ENCODE measurements around the gene SORCS2. TPM values are rescaled to one million over a fixed set of nuclear protein-coding genes. Genes with fewer than 3 reads are reported as not detected.

Gene SORCS2
- total RNA-seq, 1 donor from 2014 or later, result 7.1 TPM

- Mint-ChIP-seq H3K27ac (no peak overlapping the region), H3K36me3 (no peaks in the 10 kb centered on the region), H3K27me3 (ENCODE audit: low read depth) (peaks cover 21% of the 10 kb centered on the region), H3K9me3 (peaks cover 10% of the 10 kb centered on the region), H3K4me3 (no peak overlapping the region), H3K4me1 (peaks cover 3% of the 10 kb centered on the region)
- no peak for DNase-seq (ENCODE audit: low spot score in 2 of 2, unreplicated experiment in 2 of 2)
- TF ChIP-seq CTCF (IDR thresholded peaks at IDR 0.05; ENCODE audit: unreplicated experiment), result no peak
Measured at GRCh38 chr4:7640136-7640535, 447.8 kb downstream of the SORCS2 start.

- H3K4me3 Mint-ChIP-seq, result no peak overlapping the region
- no peak overlapping the region for H3K27ac Mint-ChIP-seq
- TF ChIP-seq CTCF (IDR thresholded peaks at IDR 0.05; ENCODE audit: unreplicated experiment), result no peak
- peaks cover 12% of the 10 kb centered on the region for H3K27me3 Mint-ChIP-seq (ENCODE audit: low read depth)
- DNase-seq (ENCODE audit: low spot score in 2 of 2, unreplicated experiment in 2 of 2), result no peak
- peaks cover 10% of the 10 kb centered on the region for H3K9me3 Mint-ChIP-seq
- peaks cover 3% of the 10 kb centered on the region for H3K4me1 Mint-ChIP-seq
- no peaks in the 10 kb centered on the region for H3K36me3 Mint-ChIP-seq
Measured at GRCh38 chr4:7641712-7642111, 449.4 kb downstream of the SORCS2 start.

DNA sequence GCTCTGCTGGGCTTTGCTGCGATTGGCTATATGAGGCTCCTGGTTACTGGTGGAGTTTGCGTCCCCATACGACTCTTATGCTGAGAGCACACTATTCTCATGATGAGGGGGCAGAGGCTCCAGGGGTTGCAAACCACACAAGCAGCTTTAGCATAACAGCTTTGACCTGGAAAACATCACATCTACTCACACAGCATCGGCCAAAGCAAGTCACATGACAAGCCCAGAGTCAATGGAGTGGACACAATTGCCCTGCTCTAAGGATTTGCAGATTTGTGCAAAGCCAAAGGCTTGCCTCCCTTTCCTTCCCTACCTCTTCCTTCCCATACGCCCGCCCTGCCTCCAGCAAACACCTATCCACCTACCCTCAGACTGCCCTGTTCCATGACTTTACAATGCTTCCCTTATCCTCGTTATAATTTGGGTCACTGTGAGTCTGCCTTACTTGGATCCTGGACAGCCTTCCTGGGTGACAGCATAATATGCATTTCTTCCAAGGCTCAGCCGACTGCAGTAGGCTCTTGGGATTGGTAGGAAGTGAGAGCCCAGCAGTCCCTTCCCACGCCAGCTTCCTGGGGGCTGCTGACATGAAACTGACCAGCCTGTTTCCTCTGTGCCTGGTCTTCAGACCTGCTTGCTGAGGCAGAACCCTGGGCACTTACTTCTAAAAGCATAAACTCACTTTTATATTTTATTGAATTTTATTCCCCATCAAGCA lies 450.6 kb downstream of the SORCS2 start:
- no peak overlapping the region for H3K4me3 Mint-ChIP-seq
- no peaks in the 10 kb centered on the region for H3K36me3 Mint-ChIP-seq
- no peak for TF ChIP-seq CTCF (IDR thresholded peaks at IDR 0.05; ENCODE audit: unreplicated experiment)

GRCh38 chr4:7645158-7645557 lies 452.8 kb downstream of the SORCS2 start:
- TF ChIP-seq CTCF (IDR thresholded peaks at IDR 0.05; ENCODE audit: unreplicated experiment), result no peak
- H3K27me3 Mint-ChIP-seq (ENCODE audit: low read depth), result peaks cover 10% of the 10 kb centered on the region
- H3K27ac Mint-ChIP-seq, result no peak overlapping the region
- H3K9me3 Mint-ChIP-seq, result peaks cover 10% of the 10 kb centered on the region
- H3K36me3 Mint-ChIP-seq, result no peaks in the 10 kb centered on the region
- peaks cover 3% of the 10 kb centered on the region for H3K4me1 Mint-ChIP-seq
- H3K4me3 Mint-ChIP-seq, result no peak overlapping the region
- no peak for DNase-seq (ENCODE audit: low spot score in 2 of 2, unreplicated experiment in 2 of 2)

More for the DNA sequence above, 450.6 kb downstream of the SORCS2 start:
- Mint-ChIP-seq H3K27me3 (ENCODE audit: low read depth) (peaks cover 10% of the 10 kb centered on the region), H3K9me3 (peaks cover 10% of the 10 kb centered on the region), H3K27ac (no peak overlapping the region), H3K4me1 (peaks cover 3% of the 10 kb centered on the region)
- no peak for DNase-seq (ENCODE audit: low spot score in 2 of 2, unreplicated experiment in 2 of 2)

GRCh38 chr4:7645956-7646355 lies 453.6 kb downstream of the SORCS2 start:
- no peak overlapping the region for H3K27ac Mint-ChIP-seq
- no peaks in the 10 kb centered on the region for H3K36me3 Mint-ChIP-seq
- no peak overlapping the region for H3K4me3 Mint-ChIP-seq
- H3K9me3 Mint-ChIP-seq, result peaks cover 10% of the 10 kb centered on the region
- TF ChIP-seq CTCF (IDR thresholded peaks at IDR 0.05; ENCODE audit: unreplicated experiment), result no peak
- H3K27me3 Mint-ChIP-seq (ENCODE audit: low read depth), result peaks cover 10% of the 10 kb centered on the region
- DNase-seq (ENCODE audit: low spot score in 2 of 2, unreplicated experiment in 2 of 2), result no peak
- peaks cover 5% of the 10 kb centered on the region for H3K4me1 Mint-ChIP-seq

Data from mesothelial cell of epicardium (in vitro differentiated cells).